Fibroblast of lung (primary cell): ENCODE results near the gene DUS1L.

Source experiments
- EZH2 ChIP-seq: IDR thresholded peaks from 2 replicates; pipeline ENCODE4 v1.5.1; 2012; ENCODE audit warnings: low read length, control low read depth, mild to moderate bottlenecking; ENCODE audit errors: missing control alignments
- TF ChIP-seq, protein P1 (sequence below), 2 donors: IDR thresholded peaks in 1 of 2; conservative IDR thresholded peaks in 1 of 2; 1 replicate in 1 of 2; 2 replicates in 1 of 2; pipeline ENCODE4 v1.5.1; 2011 to 2012; ENCODE audit warnings: low read length in 2 of 2, control low read depth in 1 of 2, inconsistent platforms in 1 of 2, low read depth in 1 of 2, mild to moderate bottlenecking in 1 of 2

DNA sequence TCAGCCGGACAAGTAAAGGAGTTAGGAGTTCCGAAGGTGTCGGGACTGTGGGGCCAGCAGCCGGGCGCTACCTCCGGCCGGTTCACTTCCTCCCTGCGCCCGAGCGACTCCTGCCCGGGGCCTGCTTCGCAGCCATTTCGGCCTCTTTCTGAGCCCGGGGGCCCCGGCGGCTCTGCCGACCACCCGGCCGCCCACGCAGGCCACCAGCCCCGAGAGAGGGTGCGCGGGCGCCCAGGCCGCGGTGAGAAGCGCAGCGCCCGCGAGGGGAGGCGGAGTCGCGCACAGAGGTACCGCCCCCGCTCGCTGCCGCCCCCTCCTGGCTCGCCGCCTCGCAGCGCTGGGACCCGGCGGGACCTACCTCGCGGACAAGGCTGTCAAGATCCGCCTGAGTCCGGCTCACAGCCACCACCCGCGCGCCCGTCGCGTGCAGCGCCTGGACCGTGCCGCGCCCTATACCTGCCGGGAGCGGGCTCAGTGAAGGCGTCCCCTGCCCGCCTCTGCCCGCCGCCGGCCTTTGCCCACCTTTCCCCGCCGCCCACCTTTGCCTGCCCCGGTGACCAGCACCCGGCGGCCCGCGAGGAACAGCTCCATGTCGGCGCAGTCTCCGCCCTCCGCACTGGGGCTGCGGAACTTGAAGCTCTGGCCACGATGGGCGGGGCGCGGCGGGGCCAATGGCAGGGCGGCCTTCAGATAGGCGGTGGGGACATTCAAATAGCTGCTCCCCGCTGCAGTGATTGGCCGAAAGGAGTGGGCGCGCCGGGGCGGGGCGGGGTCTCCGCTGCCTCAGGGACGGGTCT lies 28.3 kb downstream of the DUS1L start, which contains the start of gene DCXR:
- TF ChIP-seq, protein P1, sequence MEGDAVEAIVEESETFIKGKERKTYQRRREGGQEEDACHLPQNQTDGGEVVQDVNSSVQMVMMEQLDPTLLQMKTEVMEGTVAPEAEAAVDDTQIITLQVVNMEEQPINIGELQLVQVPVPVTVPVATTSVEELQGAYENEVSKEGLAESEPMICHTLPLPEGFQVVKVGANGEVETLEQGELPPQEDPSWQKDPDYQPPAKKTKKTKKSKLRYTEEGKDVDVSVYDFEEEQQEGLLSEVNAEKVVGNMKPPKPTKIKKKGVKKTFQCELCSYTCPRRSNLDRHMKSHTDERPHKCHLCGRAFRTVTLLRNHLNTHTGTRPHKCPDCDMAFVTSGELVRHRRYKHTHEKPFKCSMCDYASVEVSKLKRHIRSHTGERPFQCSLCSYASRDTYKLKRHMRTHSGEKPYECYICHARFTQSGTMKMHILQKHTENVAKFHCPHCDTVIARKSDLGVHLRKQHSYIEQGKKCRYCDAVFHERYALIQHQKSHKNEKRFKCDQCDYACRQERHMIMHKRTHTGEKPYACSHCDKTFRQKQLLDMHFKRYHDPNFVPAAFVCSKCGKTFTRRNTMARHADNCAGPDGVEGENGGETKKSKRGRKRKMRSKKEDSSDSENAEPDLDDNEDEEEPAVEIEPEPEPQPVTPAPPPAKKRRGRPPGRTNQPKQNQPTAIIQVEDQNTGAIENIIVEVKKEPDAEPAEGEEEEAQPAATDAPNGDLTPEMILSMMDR (conservative IDR thresholded peaks at IDR 0.05 in 1 of 2, IDR thresholded peaks at IDR 0.05 in 1 of 2; ENCODE audit: low read depth in 1 of 2, low read length in 2 of 2), result peak; percentile 47
- TF ChIP-seq EZH2, result no peak
